ENCODE data around the gene COL9A2. TPM values are rescaled to one million over a fixed set of nuclear protein-coding genes. Genes with fewer than 3 reads are reported as not detected.
"Not testable (repeated sequence)": the region's sequence is repeated elsewhere in the genome, so short reads cannot be mapped to it uniquely, and the experiment has no call there.

The COL9A2 gene
- total RNA-seq, 2 donors from 2014 or later = 5.4 to 7.3 TPM

GRCh38 chr1:40341491-40342380 lies 24.6 kb upstream of the COL9A2 start:
- DNase-seq (ENCODE audit: low spot score) = no peak

DNA sequence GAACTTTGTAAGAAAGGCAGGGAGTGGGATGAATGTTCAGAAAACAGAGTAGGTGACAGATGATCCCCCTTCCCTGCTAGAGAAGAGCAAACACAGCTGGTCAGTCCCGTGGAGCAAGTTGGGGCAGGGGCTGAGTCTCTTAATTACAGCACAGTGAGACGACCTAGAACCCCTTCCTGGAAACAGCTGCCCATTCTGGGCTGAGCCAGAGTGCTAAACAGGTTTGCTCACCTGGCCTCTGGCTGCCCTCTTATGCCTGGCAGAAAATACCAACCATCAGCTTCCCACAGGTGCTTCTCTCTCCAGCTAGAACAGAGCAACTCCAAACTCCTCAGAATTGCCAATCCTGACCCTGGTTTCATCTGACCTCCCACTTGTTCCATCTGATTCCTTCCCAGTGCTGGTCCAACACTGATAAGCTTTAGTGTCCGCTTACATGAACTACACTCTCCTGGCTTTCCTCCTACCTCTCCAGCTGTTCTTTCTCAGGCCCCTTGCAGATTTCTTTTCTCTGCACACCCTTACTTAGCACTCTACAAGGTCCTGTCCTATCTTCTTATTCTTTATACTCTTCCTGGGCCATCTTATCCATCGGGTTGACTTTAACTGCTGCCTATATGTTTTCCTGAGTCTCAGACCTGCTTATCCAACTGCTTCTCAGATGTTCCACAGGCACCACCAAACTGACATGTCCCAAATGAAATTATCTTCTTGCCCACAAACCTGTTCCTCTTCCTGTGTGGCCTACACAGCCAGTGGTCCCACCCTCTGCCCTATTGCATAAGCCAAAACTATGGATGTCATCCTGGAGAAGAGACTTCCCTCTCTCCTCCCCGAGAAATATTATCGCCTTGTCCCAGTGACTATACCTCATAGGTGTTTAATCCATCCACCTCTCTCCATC lies 22.6 kb upstream of the COL9A2 start:
- no peaks in the 10 kb centered on the region for H3K36me3 Mint-ChIP-seq
- ATAC-seq (no peak), DNase-seq (ENCODE audit: low spot score) (no peak)
- H3K4me1 Mint-ChIP-seq (ENCODE audit: low read depth in 2 of 2) = peaks cover 42 to 55% of the 10 kb centered on the region in 2 donors
- H3K27me3 Mint-ChIP-seq = peaks cover 0 to 10% of the 10 kb centered on the region in 2 donors
- no peaks in the 10 kb centered on the region for H3K9me3 Mint-ChIP-seq
- H3K27ac Mint-ChIP-seq = peak overlapping the region; percentile 67 to 97
- H3K4me3 Mint-ChIP-seq = peak overlapping the region; percentile 83

More at GRCh38 chr1:40341491-40342380, 24.6 kb upstream of the COL9A2 start:
- Mint-ChIP-seq H3K27me3 (peaks cover 0 to 10% of the 10 kb centered on the region in 2 donors), H3K27ac (peak overlapping the region; percentile 89 to 97), H3K4me1 (ENCODE audit: low read depth in 2 of 2) (peaks cover 44 to 55% of the 10 kb centered on the region in 2 donors), H3K9me3 (no peaks in the 10 kb centered on the region), H3K4me3 (peak overlapping the region; percentile 83), H3K36me3 (no peaks in the 10 kb centered on the region)
- peak in 1 of 2 donors; percentile 61 for ATAC-seq

DNA sequence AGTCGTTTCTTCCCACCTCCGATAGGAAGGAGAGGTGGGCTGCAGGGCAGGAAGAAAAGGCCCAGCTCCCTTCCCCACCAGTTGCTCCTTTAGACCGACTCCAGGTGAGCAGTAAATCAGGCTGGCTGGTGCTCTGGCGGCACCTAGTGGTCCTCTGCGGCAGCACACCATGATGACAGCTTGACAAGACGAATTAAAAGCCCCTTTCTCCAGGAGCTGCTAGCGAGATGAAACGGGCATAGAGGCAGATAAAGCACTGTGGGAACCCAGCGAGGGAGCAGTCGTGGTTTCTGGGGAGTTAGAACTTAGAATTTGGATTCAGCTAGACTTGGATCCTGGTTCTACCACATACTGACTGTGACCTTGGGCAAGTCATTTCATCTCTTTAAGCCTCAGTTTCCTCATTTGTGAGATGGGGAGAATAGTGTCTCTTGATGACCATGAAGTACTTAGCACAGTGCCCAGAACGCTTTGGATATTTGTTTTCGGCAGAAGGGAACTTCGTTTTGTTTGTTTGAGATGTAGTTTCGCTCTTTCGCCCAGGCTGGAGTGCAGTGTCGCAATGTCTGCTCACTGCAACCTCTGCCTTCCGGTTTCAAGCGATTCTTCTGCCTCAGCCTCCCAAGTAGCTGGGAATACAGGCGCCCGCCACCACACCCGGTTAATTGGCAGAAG lies 21.8 kb upstream of the COL9A2 start:
- H3K9me3 Mint-ChIP-seq = no peaks in the 10 kb centered on the region
- peaks cover 36 to 49% of the 10 kb centered on the region in 2 donors for H3K4me1 Mint-ChIP-seq (ENCODE audit: low read depth in 2 of 2)
- H3K27me3 Mint-ChIP-seq = peaks cover 0 to 6% of the 10 kb centered on the region in 2 donors
- DNase-seq (ENCODE audit: low spot score) (peak; percentile 86), ATAC-seq (peak; percentile 79 to 88)
- H3K36me3 Mint-ChIP-seq = no peaks in the 10 kb centered on the region
- H3K4me3 Mint-ChIP-seq = peak overlapping the region; percentile 71
- peak overlapping the region; percentile 67 to 68 for H3K27ac Mint-ChIP-seq

GRCh38 chr1:40337443-40337842 lies 20.4 kb upstream of the COL9A2 start:
- H3K4me1 Mint-ChIP-seq (ENCODE audit: low read depth in 2 of 2) = peaks cover 28 to 37% of the 10 kb centered on the region in 2 donors
- ATAC-seq (no peak), DNase-seq (ENCODE audit: low spot score) (no peak)
- H3K9me3 Mint-ChIP-seq = no peaks in the 10 kb centered on the region
- no peak overlapping the region for H3K4me3 Mint-ChIP-seq
- no peak overlapping the region for H3K27ac Mint-ChIP-seq
- peaks cover 0 to 6% of the 10 kb centered on the region in 2 donors for H3K27me3 Mint-ChIP-seq
- H3K36me3 Mint-ChIP-seq = no peaks in the 10 kb centered on the region

- H3K9me3 Mint-ChIP-seq = no peaks in the 10 kb centered on the region
- DNase-seq (ENCODE audit: low spot score) = no peak
- H3K27me3 Mint-ChIP-seq = peaks cover 0 to 7% of the 10 kb centered on the region in 2 donors
- no peak for ATAC-seq
- H3K27ac Mint-ChIP-seq = no peak overlapping the region
- H3K36me3 Mint-ChIP-seq = no peaks in the 10 kb centered on the region
- no peaks in the 10 kb centered on the region for H3K4me1 Mint-ChIP-seq (ENCODE audit: low read depth in 2 of 2)
- H3K4me3 Mint-ChIP-seq = no peak overlapping the region
Measured at GRCh38 chr1:40332695-40333094, 15.6 kb upstream of the COL9A2 start.

DNA sequence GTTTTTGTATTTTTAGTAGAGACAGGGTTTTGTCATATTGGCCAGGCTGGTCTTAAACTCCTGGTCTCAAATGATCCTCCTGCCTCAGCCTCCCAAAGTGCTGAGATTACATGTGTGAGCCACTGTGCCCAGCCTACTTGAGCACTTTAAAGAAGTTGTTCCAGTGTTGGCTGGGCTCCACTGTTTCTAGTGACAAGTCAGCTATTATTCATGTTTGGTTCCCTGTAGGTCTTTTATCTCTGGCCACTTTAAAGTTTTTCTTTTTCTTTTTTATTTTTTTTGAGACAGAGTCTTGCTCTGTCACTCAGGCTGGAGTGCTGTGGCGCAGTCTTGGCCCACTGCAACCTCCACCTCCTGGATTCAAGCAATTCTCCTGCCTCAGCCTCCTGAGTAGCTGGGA lies 14.3 kb upstream of the COL9A2 start:
- H3K4me1 Mint-ChIP-seq (ENCODE audit: low read depth in 2 of 2); DNase-seq (ENCODE audit: low spot score); H3K36me3 Mint-ChIP-seq; H3K27me3 Mint-ChIP-seq; ATAC-seq; H3K4me3 Mint-ChIP-seq; H3K9me3 Mint-ChIP-seq; H3K27ac Mint-ChIP-seq: not testable (repeated sequence)

DNA sequence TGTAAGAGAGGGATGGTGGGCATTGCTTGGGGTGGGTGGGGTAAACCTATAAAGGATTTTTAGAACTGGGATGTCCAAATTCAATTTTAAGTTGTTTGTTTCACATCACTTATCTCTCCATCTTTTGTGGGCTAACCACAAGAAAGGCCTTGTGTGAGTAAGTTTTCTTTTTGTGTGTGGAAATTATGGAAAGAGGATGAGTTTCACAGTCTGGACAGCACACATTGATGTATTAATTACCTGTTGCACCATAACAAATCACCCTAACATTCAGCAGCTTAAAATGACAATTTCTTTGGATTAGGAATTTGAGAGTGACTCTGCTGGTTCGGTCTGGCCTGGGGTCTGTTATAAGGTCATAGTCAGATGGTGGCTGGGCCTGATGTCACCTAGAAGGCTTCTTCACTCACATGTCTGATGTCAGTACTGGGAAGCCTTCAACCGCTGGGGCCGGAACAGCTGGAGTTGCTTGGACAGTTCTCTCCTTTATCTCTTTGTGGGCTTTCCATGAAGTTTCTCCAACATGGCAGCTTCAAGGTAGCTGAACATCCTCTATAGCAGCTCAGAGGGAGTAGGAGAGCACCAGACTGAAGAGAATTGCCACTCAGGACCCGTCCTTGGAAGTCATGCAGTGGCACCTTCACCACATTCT lies 2.0 kb upstream of the COL9A2 start:
- Mint-ChIP-seq H3K27ac (no peak overlapping the region), H3K4me3 (no peak overlapping the region), H3K9me3 (no peaks in the 10 kb centered on the region), H3K27me3 (peaks cover 18 to 19% of the 10 kb centered on the region in 2 donors), H3K36me3 (no peaks in the 10 kb centered on the region), H3K4me1 (ENCODE audit: low read depth in 2 of 2) (peaks cover 17 to 19% of the 10 kb centered on the region in 2 donors)
- no peak for DNase-seq (ENCODE audit: low spot score)
- no peak for ATAC-seq

GRCh38 chr1:40318476-40318875 lies 1.4 kb upstream of the COL9A2 start:
- Mint-ChIP-seq H3K4me3 (no peak overlapping the region), H3K27me3 (peaks cover 18 to 19% of the 10 kb centered on the region in 2 donors), H3K4me1 (ENCODE audit: low read depth in 2 of 2) (peaks cover 17 to 19% of the 10 kb centered on the region in 2 donors), H3K36me3 (no peaks in the 10 kb centered on the region), H3K27ac (no peak overlapping the region), H3K9me3 (no peaks in the 10 kb centered on the region)
- DNase-seq (ENCODE audit: low spot score) (no peak), ATAC-seq (no peak)

GRCh38 chr1:40317394-40318074 lies 448 bp upstream of the COL9A2 start:
- Mint-ChIP-seq H3K4me3 (peak overlapping the region; percentile 71), H3K4me1 (ENCODE audit: low read depth in 2 of 2) (peaks cover 17 to 19% of the 10 kb centered on the region in 2 donors), H3K27me3 (peaks cover 18 to 19% of the 10 kb centered on the region in 2 donors), H3K36me3 (no peaks in the 10 kb centered on the region), H3K27ac (no peak overlapping the region), H3K9me3 (no peaks in the 10 kb centered on the region)
- DNase-seq (ENCODE audit: low spot score) (no peak), ATAC-seq (no peak)

DNA sequence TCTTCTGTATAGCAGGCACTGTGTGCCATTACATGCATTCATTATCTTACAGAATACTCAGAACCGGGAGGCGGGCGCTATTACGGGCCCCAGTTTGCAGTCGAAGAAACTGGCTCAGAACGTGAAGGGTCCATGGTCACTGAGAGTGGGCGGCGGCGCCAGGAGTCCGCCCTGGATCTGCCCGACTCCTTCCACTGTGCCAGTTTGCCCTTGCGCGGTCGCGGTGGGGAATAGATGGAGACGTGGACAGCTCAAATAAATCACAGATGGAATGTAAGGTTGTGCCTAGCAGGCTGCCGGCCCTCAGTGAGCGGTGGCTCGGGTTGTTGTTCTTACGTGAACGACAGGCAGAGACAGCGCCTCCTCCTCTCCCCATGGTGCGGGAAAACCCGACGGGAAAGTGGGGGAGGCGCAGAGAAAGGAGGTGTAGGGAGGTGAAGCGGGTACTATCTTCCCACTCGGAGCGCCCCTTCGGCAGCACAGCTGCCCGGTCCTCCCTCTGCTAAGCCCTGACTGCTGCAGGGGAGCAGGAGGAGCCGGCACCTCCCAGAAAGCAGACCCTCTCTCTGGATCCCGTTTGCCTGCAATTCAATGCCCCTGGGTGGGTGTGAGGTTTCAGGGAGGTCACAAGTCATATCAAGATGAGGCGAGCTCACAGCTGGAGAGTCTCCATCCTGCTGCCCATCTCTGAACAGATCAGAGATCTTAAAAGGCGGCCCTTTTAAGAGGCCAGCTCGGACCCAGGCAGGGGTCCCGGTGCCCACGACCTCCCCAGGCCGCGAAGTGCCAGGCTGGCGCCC lies 1.1 kb downstream of the COL9A2 start:
- Mint-ChIP-seq H3K36me3 (no peaks in the 10 kb centered on the region), H3K27ac (peak overlapping the region in 1 of 2 donors; percentile 83), H3K4me3 (peak overlapping the region; percentile 85), H3K27me3 (peaks cover 18 to 19% of the 10 kb centered on the region in 2 donors), H3K9me3 (no peaks in the 10 kb centered on the region), H3K4me1 (ENCODE audit: low read depth in 2 of 2) (peaks cover 17 to 19% of the 10 kb centered on the region in 2 donors)
- DNase-seq (ENCODE audit: low spot score) (no peak), ATAC-seq (peak; percentile 20 to 24)

DNA sequence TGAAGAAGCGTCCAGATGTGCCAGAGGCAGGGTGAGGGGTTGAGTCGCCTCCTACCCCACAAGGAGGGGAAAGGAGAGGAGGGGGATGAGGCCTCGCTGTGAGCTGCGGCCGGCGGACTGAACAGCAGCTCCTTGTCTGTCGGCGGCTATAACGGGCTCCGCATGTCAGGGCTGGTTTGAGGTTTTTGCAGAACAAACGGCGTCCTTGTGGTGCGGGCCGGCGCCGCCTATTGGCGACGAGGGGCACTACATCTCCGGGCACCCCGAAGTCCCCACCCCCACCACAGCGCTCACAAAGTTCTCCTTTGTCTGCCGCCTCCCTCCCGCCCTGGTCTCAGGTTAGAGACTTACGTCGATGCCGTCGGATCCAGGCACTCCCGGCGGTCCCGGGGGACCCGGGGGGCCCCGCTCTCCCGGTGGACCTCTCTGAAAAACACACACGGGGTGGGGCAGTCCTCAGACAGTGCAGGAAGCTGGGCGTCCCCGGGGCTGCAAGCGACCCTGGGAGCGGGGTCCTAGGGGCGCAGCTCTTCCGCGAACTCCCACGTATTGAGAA lies 1.8 kb downstream of the COL9A2 start:
- Mint-ChIP-seq H3K27me3 (peaks cover 18 to 19% of the 10 kb centered on the region in 2 donors), H3K4me1 (ENCODE audit: low read depth in 2 of 2) (peaks cover 17 to 19% of the 10 kb centered on the region in 2 donors), H3K9me3 (no peaks in the 10 kb centered on the region), H3K4me3 (peak overlapping the region; percentile 85), H3K27ac (peak overlapping the region in 1 of 2 donors; percentile 83), H3K36me3 (no peaks in the 10 kb centered on the region)
- ATAC-seq = peak; percentile 81 to 85
- peak; percentile 81 for DNase-seq (ENCODE audit: low spot score)

All from natural killer cell treated with Interleukin-12 subunit alpha and Interleukin-12 subunit beta and Interleukin-15 and Interleukin-18, amount 100 ng/mL, for 72 hours (primary cell).